ENCODE data around the gene SLC17A1.

- TF ChIP-seq CTCF (IDR thresholded peaks at IDR 0.05) (no peak), POLR2A (IDR thresholded peaks at IDR 0.05) (no peak)
These were observed 75.2 kb downstream of the SLC17A1 start for GRCh38 chr6:25756382-25757363.

Measured in adrenal gland (tissue), 5 donors.